ENCODE results near the gene OR2A14. TPM values are rescaled to one million over a fixed set of nuclear protein-coding genes. Genes with fewer than 3 reads are reported as not detected.
"Not testable (repeated sequence)": the region's sequence is repeated elsewhere in the genome, so short reads cannot be mapped to it uniquely, and the experiment has no call there.

Gene OR2A14
- total RNA-seq, 1 donor, result not detected

- no peak overlapping the region for H2AFZ ChIP-seq (ENCODE audit: low read length)
- H3K36me3 ChIP-seq (ENCODE audit: insufficient read depth, low read length), result no peaks in the 10 kb centered on the region
- H3K27me3 ChIP-seq (ENCODE audit: insufficient read depth, low read length), result no peaks in the 10 kb centered on the region
- no peak for DNase-seq (ENCODE audit: insufficient read length, low spot score, missing footprints)
- no peak overlapping the region for H3K4me3 ChIP-seq (ENCODE audit: insufficient read depth, low read length)
- H3K9me3 ChIP-seq (ENCODE audit: low read depth, low read length), result no peaks in the 10 kb centered on the region
- TF ChIP-seq CTCF (IDR thresholded peaks at IDR 0.05; ENCODE audit: extremely low read depth, low read depth, low read length), result no peak
- no peaks in the 10 kb centered on the region for H3K4me1 ChIP-seq (ENCODE audit: insufficient read depth, low read length)
- H3K27ac ChIP-seq (ENCODE audit: low read depth, low read length), result no peak overlapping the region
- H4K20me1 ChIP-seq (ENCODE audit: insufficient read depth, low read length), result no peaks in the 10 kb centered on the region
- H3K79me2 ChIP-seq (ENCODE audit: insufficient read depth, low read length), result no peaks in the 10 kb centered on the region
- H3K4me2 ChIP-seq (ENCODE audit: insufficient read depth, low read length), result no peak overlapping the region
Measured at GRCh38 chr7:144158861-144159260, 35.9 kb downstream of the OR2A14 start.

DNA sequence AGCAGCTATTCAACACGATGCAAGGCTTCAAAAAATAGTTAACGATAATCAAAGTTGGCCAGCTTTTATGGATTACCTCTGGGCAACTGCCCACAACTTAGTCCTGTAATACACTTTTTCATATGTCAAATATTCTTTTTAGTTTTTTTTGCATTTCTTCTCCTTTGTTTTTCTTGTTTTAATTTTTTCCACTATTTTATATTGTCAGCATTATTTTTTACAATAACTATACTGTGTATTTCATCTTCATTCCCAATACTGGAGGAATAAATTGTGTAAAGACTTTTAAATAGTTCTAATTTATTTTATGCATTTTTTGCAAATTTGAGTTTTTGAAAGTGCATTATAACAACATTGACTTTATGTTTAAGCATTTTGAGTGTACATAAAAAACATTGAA is 41.8 kb downstream of the OR2A14 start:
- Histone ChIP-seq H3K4me3 (ENCODE audit: insufficient read depth, low read length) (no peak overlapping the region), H3K4me2 (ENCODE audit: insufficient read depth, low read length) (no peak overlapping the region), H3K27ac (ENCODE audit: low read depth, low read length) (no peak overlapping the region), H2AFZ (ENCODE audit: low read length) (no peak overlapping the region), H3K9me3 (ENCODE audit: low read depth, low read length) (no peaks in the 10 kb centered on the region), H3K27me3 (ENCODE audit: insufficient read depth, low read length) (no peaks in the 10 kb centered on the region), H4K20me1 (ENCODE audit: insufficient read depth, low read length) (no peaks in the 10 kb centered on the region), H3K79me2 (ENCODE audit: insufficient read depth, low read length) (no peaks in the 10 kb centered on the region), H3K4me1 (ENCODE audit: insufficient read depth, low read length) (no peaks in the 10 kb centered on the region), H3K36me3 (ENCODE audit: insufficient read depth, low read length) (no peaks in the 10 kb centered on the region)
- no peak for DNase-seq (ENCODE audit: insufficient read length, low spot score, missing footprints)
- TF ChIP-seq CTCF (IDR thresholded peaks at IDR 0.05; ENCODE audit: extremely low read depth, low read depth, low read length), result no peak

- not testable (repeated sequence) for DNase-seq (ENCODE audit: insufficient read length, low spot score, missing footprints); H3K9me3 ChIP-seq (ENCODE audit: low read depth, low read length); H2AFZ ChIP-seq (ENCODE audit: low read length); H3K27me3 ChIP-seq (ENCODE audit: insufficient read depth, low read length); H4K20me1 ChIP-seq (ENCODE audit: insufficient read depth, low read length); H3K27ac ChIP-seq (ENCODE audit: low read depth, low read length); H3K4me1 ChIP-seq (ENCODE audit: insufficient read depth, low read length); H3K4me3 ChIP-seq (ENCODE audit: insufficient read depth, low read length); H3K4me2 ChIP-seq (ENCODE audit: insufficient read depth, low read length); H3K36me3 ChIP-seq (ENCODE audit: insufficient read depth, low read length); H3K79me2 ChIP-seq (ENCODE audit: insufficient read depth, low read length)
Measured at GRCh38 chr7:144171594-144172350, 48.8 kb downstream of the OR2A14 start.

- Histone ChIP-seq H3K36me3 (ENCODE audit: insufficient read depth, low read length) (no peaks in the 10 kb centered on the region), H3K4me3 (ENCODE audit: insufficient read depth, low read length) (no peak overlapping the region), H3K27ac (ENCODE audit: low read depth, low read length) (no peak overlapping the region), H3K79me2 (ENCODE audit: insufficient read depth, low read length) (no peaks in the 10 kb centered on the region), H2AFZ (ENCODE audit: low read length) (no peak overlapping the region), H4K20me1 (ENCODE audit: insufficient read depth, low read length) (no peaks in the 10 kb centered on the region), H3K4me2 (ENCODE audit: insufficient read depth, low read length) (no peak overlapping the region), H3K4me1 (ENCODE audit: insufficient read depth, low read length) (no peaks in the 10 kb centered on the region), H3K9me3 (ENCODE audit: low read depth, low read length) (no peaks in the 10 kb centered on the region), H3K27me3 (ENCODE audit: insufficient read depth, low read length) (no peaks in the 10 kb centered on the region)
- no peak for TF ChIP-seq CTCF (IDR thresholded peaks at IDR 0.05; ENCODE audit: extremely low read depth, low read depth, low read length)
- no peak for DNase-seq (ENCODE audit: insufficient read length, low spot score, missing footprints)
Measured at GRCh38 chr7:144174613-144175012, 51.6 kb downstream of the OR2A14 start.

Data from osteoblast (primary cell).